Right renal cortex interstitium (tissue), 3 donors: ENCODE measurements around the gene ZNF668. TPM values are rescaled to one million over a fixed set of nuclear protein-coding genes. Genes with fewer than 3 reads are reported as not detected.

ENCODE experiments used
- DNase-seq, 3 donors: peaks; one replicate each; pipeline ENCODE4 v3.0.0-alpha.2; 2013; ENCODE audit warnings: low read depth in 3 of 3, low spot score in 2 of 3
- polyA plus RNA-seq, 3 donors: library from polyadenylated mRNA; unstranded; fragments of 120-200 nt; gene quantifications; one replicate each; pipeline ENCODE4 v1.2.1, GENCODE V29; 2013; ENCODE audit not compliant: insufficient read length in 3 of 3

The ZNF668 gene
- 1 to 10 TPM; 3.2 to 4.1 (median 3.7) TPM for polyA plus RNA-seq

DNA sequence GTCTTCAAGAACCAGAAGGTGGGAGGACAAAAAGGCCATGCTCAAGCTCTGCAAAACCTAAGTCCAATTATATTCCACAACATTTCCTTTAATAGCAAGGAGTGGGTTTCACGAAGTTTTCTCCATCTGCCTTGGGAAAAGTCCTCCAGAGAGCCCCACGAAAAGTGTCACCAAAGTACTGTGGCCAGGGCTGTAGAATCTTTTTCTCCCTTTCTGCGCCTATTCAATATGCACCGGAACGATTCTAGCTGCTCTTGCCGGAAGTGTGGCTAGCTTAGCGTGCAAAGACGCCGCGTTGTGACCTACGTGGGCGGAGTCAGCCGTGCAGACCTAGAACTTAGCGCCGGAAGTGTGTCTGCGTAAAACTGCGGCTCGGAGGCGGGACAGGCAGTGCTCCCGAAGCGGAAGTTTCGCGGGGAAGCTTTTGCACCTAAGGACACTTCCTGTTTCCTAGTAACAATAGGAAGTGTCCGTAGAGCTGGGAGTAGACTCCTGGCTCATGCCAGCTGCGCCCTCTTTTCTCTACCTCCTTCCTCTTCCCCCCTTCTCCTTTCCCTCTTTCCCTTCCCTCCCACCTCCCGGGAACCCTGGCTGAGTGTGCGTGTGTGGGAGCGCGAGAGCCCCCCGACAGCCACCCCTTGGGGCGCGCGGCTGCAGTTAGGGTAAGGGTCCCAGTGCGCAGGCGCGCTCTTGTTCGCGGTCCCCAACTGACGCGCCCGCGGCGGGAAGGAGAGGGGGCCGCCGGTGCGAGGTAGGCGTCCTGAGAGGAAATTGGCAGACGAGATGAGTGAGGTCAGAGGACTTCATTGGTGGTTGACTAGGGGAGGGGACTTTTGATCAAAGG, at the start of gene ZNF668, which contains the start of gene ZNF646:
ZNF668 (minus strand) TSS at position 271 of the 844 bp plus-strand sequence. CDS start 9,781 bp downstream, outside the sequence.
ZNF646 (plus strand) TSS at position 453 of the 844 bp plus-strand sequence. CDS start 1,903 bp downstream, outside the sequence.
- peak; percentile 95 to 98 (median 97) for DNase-seq

DNA sequence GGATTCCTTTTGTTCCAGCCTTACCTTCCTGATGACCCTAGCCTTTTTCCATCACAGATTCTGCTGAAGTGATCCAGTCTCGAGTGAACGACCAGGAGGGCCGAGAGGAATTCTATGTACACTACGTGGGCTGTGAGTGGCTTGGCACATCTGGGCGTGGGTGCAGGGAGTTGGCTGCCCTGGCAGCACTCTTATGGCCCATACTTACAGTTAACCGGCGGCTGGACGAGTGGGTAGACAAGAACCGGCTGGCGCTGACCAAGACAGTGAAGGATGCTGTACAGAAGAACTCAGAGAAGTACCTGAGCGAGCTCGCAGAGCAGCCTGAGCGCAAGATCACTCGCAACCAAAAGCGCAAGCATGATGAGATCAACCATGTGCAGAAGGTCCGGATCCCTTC, 46.1 kb upstream of the ZNF668 start:
- DNase-seq = no peak

- DNase-seq = no peak
Observed at GRCh38 chr16:31118223-31119155, 44.4 kb upstream of the ZNF668 start.

DNA sequence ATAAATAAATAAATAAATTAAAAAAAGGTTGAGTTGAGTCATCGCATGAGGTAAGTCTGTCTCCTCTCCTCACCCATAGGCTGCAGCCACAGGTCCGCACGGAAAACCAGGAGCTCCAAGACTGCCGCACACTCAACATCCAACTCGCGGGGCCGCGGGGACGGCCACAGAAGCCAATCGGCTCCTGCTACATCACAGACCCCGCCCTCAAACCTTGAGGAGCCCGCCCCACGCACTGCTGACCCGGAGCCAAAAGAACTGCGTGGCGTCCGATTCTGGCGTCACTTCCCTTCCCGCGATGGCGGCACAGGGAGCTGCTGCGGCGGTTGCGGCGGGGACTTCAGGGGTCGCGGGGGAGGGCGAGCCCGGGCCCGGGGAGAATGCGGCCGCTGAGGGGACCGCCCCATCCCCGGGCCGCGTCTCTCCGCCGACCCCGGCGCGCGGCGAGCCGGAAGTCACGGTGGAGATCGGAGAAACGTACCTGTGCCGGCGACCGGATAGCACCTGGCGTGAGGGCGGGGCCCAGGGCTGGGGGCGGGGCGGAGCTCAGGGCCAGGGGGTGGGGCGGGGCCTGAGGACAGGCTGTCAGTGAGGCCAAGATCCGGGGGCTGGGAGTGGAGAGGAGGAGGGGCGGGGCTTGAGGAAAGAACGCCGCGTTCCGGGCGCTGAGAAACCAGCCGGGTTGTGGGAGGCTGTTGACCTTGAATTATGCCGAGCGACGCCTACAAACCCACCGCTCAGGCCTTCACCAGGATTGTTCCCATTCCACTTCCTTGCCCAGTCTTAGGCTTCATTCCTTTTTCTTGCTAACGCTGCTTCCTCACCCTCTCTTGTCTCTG, 43.6 kb upstream of the ZNF668 start, which contains the start of gene KAT8:
KAT8 (plus strand) TSS at position 281 of the 839 bp plus-strand sequence; CDS start at position 299, 18 bp downstream.
- DNase-seq = peak; percentile 89 to 97 (median 92)

DNA sequence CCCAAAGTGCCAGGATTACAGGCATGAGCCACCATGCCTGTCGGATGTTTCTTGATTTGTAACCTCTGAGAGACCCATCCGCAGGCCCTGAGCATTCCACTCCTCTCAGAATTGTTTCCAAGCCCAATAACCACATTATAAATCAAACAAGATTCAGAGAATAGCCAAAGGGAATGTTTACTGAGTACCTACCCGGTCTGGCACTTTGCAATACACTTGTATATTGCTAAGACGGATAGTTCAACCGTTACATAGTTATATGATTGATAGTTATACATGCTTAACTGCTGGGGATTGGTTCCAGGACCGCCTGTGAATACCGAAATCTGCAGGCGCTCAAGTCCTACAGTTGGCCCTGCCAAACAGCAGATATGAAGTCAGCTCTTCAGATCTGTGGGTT, 40.4 kb upstream of the ZNF668 start:
- DNase-seq = no peak

DNA sequence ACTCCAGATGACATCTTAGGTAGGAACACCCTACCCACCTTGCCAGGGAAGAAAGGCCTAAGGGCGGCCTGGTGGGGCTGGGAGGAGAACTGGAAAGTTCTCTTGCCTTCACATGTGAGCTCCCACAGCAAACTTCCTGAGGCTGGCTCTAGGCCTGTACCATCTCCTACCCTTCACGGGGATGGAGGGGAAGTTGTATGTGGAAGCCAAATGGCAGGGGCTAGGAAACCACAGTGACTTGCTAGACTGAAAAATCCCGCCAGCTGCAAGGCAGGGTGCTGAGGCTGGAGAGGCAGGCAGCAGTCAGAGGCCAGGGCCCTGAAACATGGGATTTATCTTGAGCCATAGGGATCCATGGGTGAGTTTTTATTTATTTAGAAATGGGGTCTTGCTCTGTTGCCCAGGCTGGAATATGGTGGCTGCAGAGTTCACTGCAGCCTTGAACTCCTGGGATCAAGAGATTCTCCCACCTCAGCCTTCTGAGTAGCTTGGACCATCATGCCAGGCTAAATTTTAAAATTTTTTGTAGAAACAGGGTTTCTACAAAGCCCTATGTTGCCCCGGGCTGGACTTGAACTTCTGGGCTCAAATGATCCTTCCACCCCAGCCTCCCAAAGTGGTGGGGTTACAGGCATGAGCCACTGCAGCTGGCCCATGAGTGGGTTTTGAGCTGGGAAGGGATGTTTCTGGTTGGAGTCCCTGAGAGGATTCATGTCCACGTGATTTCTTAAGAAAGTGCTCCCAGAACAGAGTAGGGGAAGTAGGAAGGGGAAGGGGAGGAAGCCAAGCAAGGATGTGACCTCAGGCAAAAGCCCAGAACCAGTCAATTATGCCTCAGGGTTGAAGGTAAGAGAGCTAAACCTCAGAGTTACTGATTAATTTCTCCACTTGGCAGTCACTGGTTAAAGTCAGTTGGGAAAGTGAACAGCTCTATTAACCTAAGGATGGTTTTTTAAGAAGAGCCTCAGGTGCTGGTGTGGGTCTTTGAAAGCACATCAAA, 39.4 kb upstream of the ZNF668 start:
- DNase-seq = no peak

DNA sequence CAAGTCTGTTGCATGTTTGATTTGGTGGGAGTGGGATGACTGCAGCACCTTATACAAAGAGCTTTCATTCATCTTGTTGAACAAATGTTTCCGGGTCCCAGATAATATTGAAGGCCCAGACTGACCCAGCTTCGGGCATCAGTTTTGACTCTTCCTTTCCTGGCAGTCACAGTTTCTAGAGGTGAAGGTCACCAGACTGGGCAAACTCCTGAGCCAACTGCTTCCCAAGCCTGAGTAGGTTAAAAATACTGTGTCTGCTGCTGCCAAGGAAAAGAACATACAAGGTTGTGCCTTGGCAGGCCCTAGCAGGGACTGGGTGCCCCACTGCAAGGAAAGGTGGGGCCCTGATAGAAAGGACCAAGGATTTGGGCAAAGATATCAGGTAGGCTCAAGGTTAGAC, 38.7 kb upstream of the ZNF668 start:
- no peak for DNase-seq

- DNase-seq = no peak
Observed at GRCh38 chr16:31111881-31112466, 37.9 kb upstream of the ZNF668 start.

DNA sequence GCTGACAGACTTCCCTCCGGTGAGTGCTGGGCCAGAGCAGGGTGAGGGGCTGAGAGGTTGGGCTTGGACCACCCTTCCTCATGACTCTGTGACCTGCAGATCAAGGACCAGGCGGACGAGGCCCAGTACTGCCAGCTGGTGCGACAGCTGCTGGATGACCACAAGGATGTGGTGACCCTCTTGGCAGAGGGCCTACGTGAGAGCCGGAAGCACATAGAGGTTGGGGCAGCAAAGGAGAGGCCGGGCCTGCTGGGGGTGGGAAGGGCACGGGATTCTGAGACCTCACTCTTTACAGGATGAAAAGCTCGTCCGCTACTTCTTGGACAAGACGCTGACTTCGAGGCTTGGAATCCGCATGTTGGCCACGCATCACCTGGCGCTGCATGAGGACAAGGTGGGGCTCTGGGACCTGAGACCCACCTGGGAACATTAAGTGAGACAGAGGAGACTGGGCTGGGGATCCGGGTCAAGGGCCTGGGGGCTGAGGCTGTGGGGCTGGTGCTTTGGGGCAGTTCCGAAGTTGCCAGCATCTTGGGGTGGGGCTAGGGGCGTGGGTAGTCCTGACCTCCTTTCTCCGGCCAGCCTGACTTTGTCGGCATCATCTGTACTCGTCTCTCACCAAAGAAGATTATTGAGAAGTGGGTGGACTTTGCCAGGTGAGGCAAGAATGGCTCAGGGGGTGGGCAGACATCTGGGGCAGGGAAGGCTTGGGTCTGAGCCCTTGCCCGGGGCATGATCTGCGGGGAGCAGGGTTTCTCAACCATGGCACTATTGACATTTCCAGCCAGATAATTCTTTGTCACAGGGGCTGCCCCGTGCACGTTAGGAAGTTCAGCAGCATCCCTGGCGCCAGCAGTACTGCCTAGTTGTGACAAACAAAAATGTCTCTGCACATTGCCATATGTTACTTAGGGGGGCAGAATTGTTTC, 36.3 kb upstream of the ZNF668 start:
- DNase-seq = no peak

- no peak for DNase-seq
Observed at GRCh38 chr16:31109622-31110021, 35.6 kb upstream of the ZNF668 start.

- no peak for DNase-seq
Observed at GRCh38 chr16:31108794-31109558, 34.9 kb upstream of the ZNF668 start.

DNA sequence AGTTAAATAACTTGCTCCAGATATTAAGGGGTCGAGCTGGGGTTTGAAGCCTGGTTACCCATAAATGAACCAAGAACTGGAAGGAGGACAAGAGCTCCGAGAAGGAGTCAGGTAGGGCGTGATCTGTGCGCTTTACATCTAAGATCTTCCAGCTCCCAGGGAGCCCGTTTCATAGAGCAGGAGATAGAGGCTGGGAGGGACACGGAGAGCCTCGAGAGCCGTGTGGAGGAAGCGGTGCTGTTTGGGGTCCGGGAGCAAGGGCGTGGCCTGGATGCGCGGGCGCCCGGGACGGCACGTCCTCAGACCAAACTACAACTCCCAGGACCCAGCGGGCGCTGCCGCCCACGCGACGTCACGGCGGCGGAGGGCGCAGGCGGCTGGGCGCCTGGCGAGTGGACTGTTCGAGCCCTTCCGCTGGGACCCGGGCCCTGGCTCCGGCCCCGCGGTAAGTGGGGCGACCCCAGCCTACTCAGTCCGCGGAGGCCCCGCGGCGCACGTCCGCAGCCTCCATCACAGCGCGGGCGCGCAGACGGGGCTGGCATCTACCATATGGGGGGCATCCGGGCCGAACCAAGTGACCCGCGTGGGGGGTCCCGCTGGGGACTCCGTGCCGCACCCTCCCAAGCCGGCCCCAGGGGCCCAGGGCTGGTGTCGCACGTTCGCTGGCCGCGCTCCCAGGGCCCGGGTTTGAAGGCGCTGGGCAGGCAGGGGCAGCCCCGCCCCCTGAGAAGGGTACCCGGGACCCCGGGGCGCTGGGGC, 34.2 kb upstream of the ZNF668 start, which contains the start of gene BCKDK:
BCKDK (plus strand) TSS at position 352 of the 759 bp plus-strand sequence. CDS start 838 bp downstream, outside the sequence.
- no peak for DNase-seq

DNA sequence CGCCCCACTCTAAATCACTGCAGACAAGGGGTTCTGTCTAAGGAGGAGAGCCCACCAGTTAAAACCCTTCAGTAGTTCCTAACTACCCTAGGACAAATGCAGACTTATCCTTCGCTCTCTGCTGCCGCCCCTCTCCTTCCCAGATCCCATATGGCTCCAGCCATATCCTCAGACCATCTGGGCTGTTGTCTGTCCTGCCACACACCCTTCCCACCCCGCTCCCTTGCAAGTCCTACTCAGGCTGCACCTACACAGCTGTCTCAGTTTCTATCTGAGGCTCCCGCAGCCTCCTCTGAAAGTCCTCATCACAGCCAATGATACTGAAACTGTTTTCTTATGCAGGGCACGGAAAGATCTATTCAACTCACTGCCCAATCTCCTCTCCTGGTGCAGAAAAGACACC, 33.4 kb upstream of the ZNF668 start:
- no peak for DNase-seq

GRCh38 chr16:31106509-31107464, 32.7 kb upstream of the ZNF668 start:
- DNase-seq = no peak
